HG03103 (cell line): ENCODE measurements around the gene TPK1.
A peak's percentile ranks its signal among the peaks of the same experiment; 100 is the strongest.

Experiments
- ATAC-seq: cut with Tn5 transposase; IDR thresholded peaks from one replicate; pipeline ENCODE4 v1.9.1; 2021; ENCODE audit warnings: low read depth; ENCODE audit not compliant: unreplicated experiment

Gene TPK1

GRCh38 chr7:144547888-144548287, 288.0 kb downstream of the TPK1 start:
- ATAC-seq, result no peak

- ATAC-seq, result no peak
These were observed 289.1 kb downstream of the TPK1 start for GRCh38 chr7:144546782-144547181.

- ATAC-seq, result no peak
These were observed 290.5 kb downstream of the TPK1 start for GRCh38 chr7:144545330-144545729.

GRCh38 chr7:144534655-144535395, 301.0 kb downstream of the TPK1 start:
- ATAC-seq, result no peak

GRCh38 chr7:144534196-144534595, 301.7 kb downstream of the TPK1 start:
- ATAC-seq, result no peak

- ATAC-seq, result no peak
These were observed 304.7 kb downstream of the TPK1 start for GRCh38 chr7:144531181-144531580.

GRCh38 chr7:144529269-144529926, 306.5 kb downstream of the TPK1 start:
- ATAC-seq, result peak; percentile 97

GRCh38 chr7:144528536-144529045, 307.3 kb downstream of the TPK1 start:
- no peak for ATAC-seq

GRCh38 chr7:144527051-144527471, 308.8 kb downstream of the TPK1 start:
- no peak for ATAC-seq

GRCh38 chr7:144525956-144526355, 309.9 kb downstream of the TPK1 start:
- ATAC-seq, result no peak

GRCh38 chr7:144524271-144524670, 311.6 kb downstream of the TPK1 start:
- no peak for ATAC-seq

GRCh38 chr7:144523621-144524020, 312.2 kb downstream of the TPK1 start:
- no peak for ATAC-seq

- no peak for ATAC-seq
These were observed 315.9 kb downstream of the TPK1 start for GRCh38 chr7:144519925-144520324.

GRCh38 chr7:144518360-144518759, 317.5 kb downstream of the TPK1 start:
- no peak for ATAC-seq

GRCh38 chr7:144517749-144518148, 318.1 kb downstream of the TPK1 start:
- no peak for ATAC-seq

GRCh38 chr7:144516729-144517525, 318.9 kb downstream of the TPK1 start:
- ATAC-seq, result no peak

GRCh38 chr7:144513334-144513733, 322.5 kb downstream of the TPK1 start:
- ATAC-seq, result no peak

GRCh38 chr7:144510621-144511020, 325.2 kb downstream of the TPK1 start:
- ATAC-seq, result no peak

- peak; percentile 87 for ATAC-seq
These were observed 327.2 kb downstream of the TPK1 start for GRCh38 chr7:144508702-144509101.

GRCh38 chr7:144503215-144503614, 332.6 kb downstream of the TPK1 start:
- ATAC-seq, result no peak

GRCh38 chr7:144500225-144500624, 335.6 kb downstream of the TPK1 start:
- ATAC-seq, result no peak
